DLD1 (cell line): ENCODE measurements around the gene KCTD11.
"Not testable (repeated sequence)": the region's sequence is repeated elsewhere in the genome, so short reads cannot be mapped to it uniquely, and the experiment has no call there.

Source experiments
- in situ Hi-C: cut with HindIII; loops from 2 replicates; pipeline ENCODE4 v1.10.0; 2017; ENCODE audit warnings: low sequenced_read_pairs

The KCTD11 gene

GRCh38 chr17:7343250-7343649 lies 8.7 kb upstream of the KCTD11 start:
- in situ Hi-C loops = no loop called here

- in situ Hi-C loops = no loop called here
Measured at GRCh38 chr17:7346761-7347614, 5.0 kb upstream of the KCTD11 start.

- in situ Hi-C loops = no loop called here
Measured at GRCh38 chr17:7347630-7348477, 4.1 kb upstream of the KCTD11 start.

GRCh38 chr17:7348478-7349242 lies 3.3 kb upstream of the KCTD11 start:
- in situ Hi-C loops = no loop called here

GRCh38 chr17:7352503-7352889 lies 534 bp downstream of the KCTD11 start:
- in situ Hi-C loops = no loop called here

- in situ Hi-C loops = no loop called here
Measured at GRCh38 chr17:7352910-7353635, 1.1 kb downstream of the KCTD11 start.

GRCh38 chr17:7354262-7354843 lies 2.4 kb downstream of the KCTD11 start:
- in situ Hi-C loops = no loop called here

- in situ Hi-C loops = no loop called here
Measured at GRCh38 chr17:7355053-7355452, 3.1 kb downstream of the KCTD11 start, which contains the start of gene TMEM95. TSS of gene TMEM95 (plus strand) at chr17:7355156. CDS start at chr17:7355205, 49 bp downstream.

- in situ Hi-C loops = no loop called here
Measured at GRCh38 chr17:7355573-7355972, 3.6 kb downstream of the KCTD11 start.

GRCh38 chr17:7356072-7356549 lies 4.1 kb downstream of the KCTD11 start:
- in situ Hi-C loops = no loop called here

- in situ Hi-C loops = no loop called here
Measured at GRCh38 chr17:7356756-7357155, 4.8 kb downstream of the KCTD11 start.

- in situ Hi-C loops = no loop called here
Measured at GRCh38 chr17:7357381-7357780, 5.4 kb downstream of the KCTD11 start.

- in situ Hi-C loops = no loop called here
Measured at GRCh38 chr17:7361906-7362305, 9.9 kb downstream of the KCTD11 start.

GRCh38 chr17:7363311-7363710 lies 11.3 kb downstream of the KCTD11 start:
- in situ Hi-C loops = no loop called here

GRCh38 chr17:7365963-7366362 lies 14.0 kb downstream of the KCTD11 start:
- in situ Hi-C loops = not testable (repeated sequence)

- in situ Hi-C loops = no loop called here
Measured at GRCh38 chr17:7367083-7367482, 15.1 kb downstream of the KCTD11 start.

- in situ Hi-C loops = no loop called here
Measured at GRCh38 chr17:7367918-7368598, 16.1 kb downstream of the KCTD11 start.

- in situ Hi-C loops = not testable (repeated sequence)
Measured at GRCh38 chr17:7368599-7368994, 16.6 kb downstream of the KCTD11 start.

GRCh38 chr17:7369825-7370224 lies 17.9 kb downstream of the KCTD11 start:
- in situ Hi-C loops = no loop called here
